ENCODE results near the gene C10orf71. TPM values are rescaled to one million over a fixed set of nuclear protein-coding genes. Genes with fewer than 3 reads are reported as not detected.

Gene C10orf71
- total RNA-seq, 1 experiment from 2014 or later = not detected

DNA sequence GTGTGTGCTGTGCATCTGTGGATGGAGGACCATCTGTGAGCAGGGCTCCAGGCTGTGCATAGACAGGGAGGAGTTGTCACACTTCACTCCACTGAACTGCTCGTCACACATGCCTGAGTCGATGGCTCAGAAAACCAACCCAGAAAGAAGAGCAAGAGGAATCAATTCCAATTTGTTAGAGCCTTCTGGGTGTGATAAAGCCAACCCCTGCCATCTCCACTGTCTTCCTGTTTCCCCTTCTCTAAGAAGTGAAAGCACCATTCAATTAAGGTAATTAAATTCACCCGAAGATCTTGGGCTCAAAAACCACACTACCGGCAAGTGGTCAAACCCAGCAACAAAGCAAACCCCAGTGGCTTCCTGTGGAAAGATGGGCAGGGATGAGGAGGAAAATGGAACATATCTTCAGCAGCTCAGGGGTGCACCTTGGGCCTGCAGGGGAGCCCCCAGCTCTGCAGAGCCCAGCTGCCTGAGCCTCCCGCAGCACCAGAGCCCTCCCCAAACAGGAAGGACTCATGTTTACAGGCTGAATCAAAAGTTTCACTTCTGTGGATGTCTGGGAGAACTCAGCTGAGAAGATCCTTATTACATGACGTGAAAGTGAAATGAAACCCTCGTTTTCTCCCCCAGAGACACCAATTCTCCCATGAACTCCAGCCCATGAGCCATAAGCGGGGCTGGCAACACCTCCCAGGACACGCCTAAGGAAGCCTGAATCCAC lies 10.9 kb downstream of the C10orf71 start:
- H3K4me1 ChIP-seq (ENCODE audit: control insufficient read depth, insufficient read depth, low read length) = no peaks in the 10 kb centered on the region
- no peak overlapping the region for H3K4me3 ChIP-seq (ENCODE audit: low read depth in 2 of 2, low read length in 2 of 2)
- no peaks in the 10 kb centered on the region for H3K9me3 ChIP-seq (ENCODE audit: control insufficient read depth, insufficient read depth, low read depth, low read length)
- peaks cover 2% of the 10 kb centered on the region; the same call in 1 of the 2 replicates for H3K27me3 ChIP-seq (ENCODE audit: control insufficient read depth, insufficient read depth, low read length)
- TF ChIP-seq SIN3A (IDR thresholded peaks at IDR 0.05; ENCODE audit: borderline replicate concordance, insufficient read depth, low read depth, low read length) (no peak), REST (IDR thresholded peaks at IDR 0.05; ENCODE audit: insufficient read depth in 1 of 2, low read depth in 2 of 2, low read length in 1 of 2) (no peak), CTCF (IDR thresholded peaks at IDR 0.05) (no peak), POLR2AphosphoS5 (IDR thresholded peaks at IDR 0.05; ENCODE audit: low read depth, low read length) (no peak), TCF7L2 (IDR thresholded peaks at IDR 0.05; ENCODE audit: low read depth, low read length) (no peak)
- no peak overlapping the region for H3K27ac ChIP-seq (ENCODE audit: low read length)
- DNase-seq (ENCODE audit: low read depth, low spot score) (no peak), ATAC-seq (no peak)
- no TSS peak for BruUV-seq (replicated peaks)
- CTCF ChIA-PET = no interaction called here
- POLR2A ChIA-PET = no interaction called here
- in situ Hi-C loops (cut with HindIII; ENCODE audit: low pct_unique_long_range_greater_than_20kb, low sequenced_read_pairs) (no loop called here), intact Hi-C loops (cut with micrococcal nuclease; ENCODE audit: unreplicated experiment) (no loop called here)
- H3K36me3 ChIP-seq (ENCODE audit: control insufficient read depth, insufficient read depth, low read length) = no peaks in the 10 kb centered on the region

DNA sequence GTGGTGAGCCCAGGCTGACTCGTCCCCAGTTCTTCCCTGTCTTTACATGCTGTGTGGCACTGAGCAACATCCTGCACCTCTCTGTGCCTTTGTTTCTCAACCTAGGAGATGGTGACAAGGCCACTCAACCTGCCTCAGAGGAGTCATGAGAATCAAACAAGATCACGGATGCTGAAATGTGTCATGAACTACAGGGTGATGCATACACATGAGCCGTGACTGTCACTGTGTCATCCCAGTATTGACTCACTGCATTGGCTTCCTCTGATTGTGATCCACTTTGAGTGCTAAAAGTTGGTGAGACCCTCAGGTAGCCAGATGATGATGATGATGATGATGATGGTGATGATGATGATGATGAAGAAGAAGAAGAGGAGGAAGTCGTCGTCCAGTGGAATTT lies 11.5 kb downstream of the C10orf71 start:
- H3K9me3 ChIP-seq (ENCODE audit: control insufficient read depth, insufficient read depth, low read depth, low read length) = no peaks in the 10 kb centered on the region
- no TSS peak for BruUV-seq (replicated peaks)
- no peaks in the 10 kb centered on the region for H3K36me3 ChIP-seq (ENCODE audit: control insufficient read depth, insufficient read depth, low read length)
- intact Hi-C loops (cut with micrococcal nuclease; ENCODE audit: unreplicated experiment) (no loop called here), in situ Hi-C loops (cut with HindIII; ENCODE audit: low pct_unique_long_range_greater_than_20kb, low sequenced_read_pairs) (no loop called here)
- H3K27ac ChIP-seq (ENCODE audit: low read length) = no peak overlapping the region
- CTCF ChIA-PET = no interaction called here
- DNase-seq (ENCODE audit: low read depth, low spot score) (peak; percentile 12), ATAC-seq (no peak)
- no peak for TF ChIP-seq POLR2AphosphoS5 (IDR thresholded peaks at IDR 0.05; ENCODE audit: low read depth, low read length)
- TF ChIP-seq REST (IDR thresholded peaks at IDR 0.05; ENCODE audit: insufficient read depth in 1 of 2, low read depth in 2 of 2, low read length in 1 of 2) = no peak
- TF ChIP-seq TCF7L2 (IDR thresholded peaks at IDR 0.05; ENCODE audit: low read depth, low read length) = no peak
- no peak for TF ChIP-seq SIN3A (IDR thresholded peaks at IDR 0.05; ENCODE audit: borderline replicate concordance, insufficient read depth, low read depth, low read length)
- no peak for TF ChIP-seq CTCF (IDR thresholded peaks at IDR 0.05)
- H3K27me3 ChIP-seq (ENCODE audit: control insufficient read depth, insufficient read depth, low read length) = peaks cover under 1% of the 10 kb centered on the region; the same call in 1 of the 2 replicates
- no peak overlapping the region for H3K4me3 ChIP-seq (ENCODE audit: low read depth in 2 of 2, low read length in 2 of 2)
- H3K4me1 ChIP-seq (ENCODE audit: control insufficient read depth, insufficient read depth, low read length) = no peaks in the 10 kb centered on the region
- POLR2A ChIA-PET = no interaction called here
